DND-41 (cell line): Measurements from ENCODE around the gene EIF4ENIF1.

Source experiments
- ATAC-seq: fragments of 200-7000 bp; cut with Tn5 transposase; 3 replicates; pipeline ENCODE4 v1.9.1; 2021; ENCODE audit warnings: low read depth; ENCODE audit not compliant: insufficient read depth
- DNase-seq: peaks from one replicate; pipeline ENCODE4 v3.0.0-alpha.2; 2020
- H2AFZ ChIP-seq: 2 replicates; pipeline ENCODE4 v1.6.0; 2012; ENCODE audit warnings: low read depth, low read length
- H3K27ac ChIP-seq: 2 replicates; pipeline ENCODE4 v1.5.1; 2012; ENCODE audit warnings: low read length, inconsistent platforms
- H3K27me3 ChIP-seq: fragments of 200-600 bp; sonication (generic); 2 replicates; pipeline ENCODE4 v1.6.0; 2012; ENCODE audit warnings: low read length, mild to moderate bottlenecking, inconsistent platforms; ENCODE audit not compliant: insufficient read depth, poor library complexity
- H3K36me3 ChIP-seq: 2 replicates; pipeline ENCODE4 v1.5.1; 2012; ENCODE audit warnings: low read length, inconsistent platforms; ENCODE audit not compliant: insufficient read depth
- H3K4me1 ChIP-seq: 2 replicates; pipeline ENCODE4 v1.5.1; 2012; ENCODE audit warnings: mild to moderate bottlenecking, low read length; ENCODE audit not compliant: insufficient read depth
- H3K4me2 ChIP-seq: 2 replicates; pipeline ENCODE4 v1.6.0; 2012; ENCODE audit warnings: mild to moderate bottlenecking, moderate library complexity, low read length, inconsistent platforms; ENCODE audit not compliant: insufficient read depth
- H3K4me3 ChIP-seq, 2 experiments: fragments of 200-600 bp in 1 of 2; shearing (Covaris generic) in 1 of 2; 2 replicates each; pipeline ENCODE4 v1.5.1; 2012 to 2016; ENCODE audit warnings: inconsistent platforms in 2 of 2, low read length in 2 of 2, mild to moderate bottlenecking in 2 of 2, low read depth in 1 of 2, moderate library complexity in 1 of 2
- H3K79me2 ChIP-seq: 2 replicates; pipeline ENCODE4 v1.6.0; 2012; ENCODE audit warnings: low read length, inconsistent platforms; ENCODE audit not compliant: insufficient read depth
- H3K9ac ChIP-seq: 2 replicates; pipeline ENCODE4 v1.6.0; 2012; ENCODE audit warnings: low read depth, mild to moderate bottlenecking, inconsistent platforms, low read length, moderate library complexity
- H3K9me3 ChIP-seq: 2 replicates; pipeline ENCODE4 v1.5.1; 2012; ENCODE audit warnings: low read length, moderate library complexity, mild to moderate bottlenecking, inconsistent platforms; ENCODE audit not compliant: insufficient read depth, severe bottlenecking
- H4K20me1 ChIP-seq: 2 replicates; pipeline ENCODE4 v1.6.0; 2012; ENCODE audit warnings: low read length; ENCODE audit not compliant: insufficient read depth
- CTCF ChIP-seq: IDR thresholded peaks from 2 replicates; pipeline ENCODE4 v1.5.1; 2012; ENCODE audit warnings: borderline replicate concordance, low read length, moderate library complexity, mild to moderate bottlenecking; ENCODE audit not compliant: poor library complexity, severe bottlenecking; ENCODE audit errors: extremely low read depth
- EZH2 ChIP-seq: IDR thresholded peaks from 3 replicates; pipeline ENCODE4 v1.6.1; 2012; ENCODE audit warnings: borderline replicate concordance, low read depth, mild to moderate bottlenecking, moderate library complexity, low read length, inconsistent platforms; ENCODE audit not compliant: severe bottlenecking

The EIF4ENIF1 gene

GRCh38 chr22:31477329-31477728 is 12.3 kb downstream of the EIF4ENIF1 start:
- no peak overlapping the region for H3K27ac ChIP-seq
- no peak overlapping the region for H3K4me3 ChIP-seq
- H2AFZ ChIP-seq, result no peak overlapping the region
- peaks cover 67% of the 10 kb centered on the region for H3K36me3 ChIP-seq
- no peak overlapping the region for H3K9ac ChIP-seq
- peaks cover 92% of the 10 kb centered on the region for H3K79me2 ChIP-seq
- no peaks in the 10 kb centered on the region for H3K27me3 ChIP-seq
- H3K4me2 ChIP-seq, result no peak overlapping the region
- ATAC-seq (no peak), DNase-seq (no peak)
- H3K4me1 ChIP-seq, result no peaks in the 10 kb centered on the region
- peaks cover 29% of the 10 kb centered on the region; the same call in 1 of the 2 replicates for H4K20me1 ChIP-seq
- no peaks in the 10 kb centered on the region for H3K9me3 ChIP-seq
- TF ChIP-seq CTCF (no peak), EZH2 (no peak)

GRCh38 chr22:31475800-31476199 is 13.8 kb downstream of the EIF4ENIF1 start:
- no peaks in the 10 kb centered on the region for H3K9me3 ChIP-seq
- H3K9ac ChIP-seq, result no peak overlapping the region
- H3K4me3 ChIP-seq, result no peak overlapping the region
- TF ChIP-seq EZH2 (no peak), CTCF (no peak)
- H2AFZ ChIP-seq, result no peak overlapping the region
- H3K36me3 ChIP-seq, result peaks cover 56% of the 10 kb centered on the region
- ATAC-seq (no peak), DNase-seq (no peak)
- no peaks in the 10 kb centered on the region for H3K4me1 ChIP-seq
- H3K4me2 ChIP-seq, result no peak overlapping the region
- no peak overlapping the region for H3K27ac ChIP-seq
- H4K20me1 ChIP-seq, result peaks cover 29% of the 10 kb centered on the region; the same call in 1 of the 2 replicates
- H3K79me2 ChIP-seq, result peaks cover 77% of the 10 kb centered on the region
- no peaks in the 10 kb centered on the region for H3K27me3 ChIP-seq

GRCh38 chr22:31474743-31475142 is 14.9 kb downstream of the EIF4ENIF1 start:
- H3K4me3 ChIP-seq, result no peak overlapping the region
- H3K27ac ChIP-seq, result no peak overlapping the region
- H4K20me1 ChIP-seq, result peaks cover 29% of the 10 kb centered on the region; the same call in 1 of the 2 replicates
- H2AFZ ChIP-seq, result no peak overlapping the region
- peaks cover 68% of the 10 kb centered on the region for H3K79me2 ChIP-seq
- H3K4me1 ChIP-seq, result no peaks in the 10 kb centered on the region
- DNase-seq, result no peak
- no peaks in the 10 kb centered on the region for H3K27me3 ChIP-seq
- H3K9ac ChIP-seq, result no peak overlapping the region
- H3K36me3 ChIP-seq, result peaks cover 51% of the 10 kb centered on the region
- H3K4me2 ChIP-seq, result no peak overlapping the region
- TF ChIP-seq EZH2, result no peak
- no peak for TF ChIP-seq CTCF
- no peaks in the 10 kb centered on the region for H3K9me3 ChIP-seq
- no peak for ATAC-seq

- Histone ChIP-seq H3K9ac (no peak overlapping the region), H3K79me2 (peaks cover 23% of the 10 kb centered on the region), H4K20me1 (peaks cover 9% of the 10 kb centered on the region; the same call in 1 of the 2 replicates), H3K9me3 (no peaks in the 10 kb centered on the region), H3K27ac (no peak overlapping the region), H2AFZ (no peak overlapping the region), H3K27me3 (no peaks in the 10 kb centered on the region), H3K4me3 (no peak overlapping the region), H3K4me1 (no peaks in the 10 kb centered on the region), H3K36me3 (peaks cover 79% of the 10 kb centered on the region), H3K4me2 (no peak overlapping the region)
- ATAC-seq (no peak), DNase-seq (no peak)
- TF ChIP-seq EZH2, result no peak
- TF ChIP-seq CTCF, result no peak
Observed at GRCh38 chr22:31465307-31465706, 24.3 kb downstream of the EIF4ENIF1 start.
